GM12878 (cell line): Measurements from ENCODE around the gene FBXW7. TPM values are rescaled to one million over a fixed set of nuclear protein-coding genes. Genes with fewer than 3 reads are reported as not detected.
A peak's percentile ranks its signal among the peaks of the same experiment; 100 is the strongest.

Experiments
- ATAC-seq: fragments of 200-7000 bp; cut with Tn5 transposase; 3 replicates; pipeline ENCODE4 v1.9.1; 2020; ENCODE audit warnings: mild to moderate bottlenecking, moderate library complexity
- BruUV-seq: library from RNA; stranded (reverse); fragments of 400-500 nt; replicated peaks from 2 replicates; lab custom pipeline; 2021; lab: Mats Ljungman, UMichigan
- CTCF ChIA-PET: fragments of 300-600 bp; sonication (Branson Sonifier 250); formaldehyde crosslinking; extraction: SDS; loops from one replicate; lab custom pipeline; 2021; ENCODE audit warnings: inconsistent platforms; lab: Yijun Ruan, JAX
- POLR2A ChIA-PET: fragments of 350-600 bp; formaldehyde crosslinking; extraction: SDS; loops from one replicate; lab custom pipeline; 2021; ENCODE audit warnings: inconsistent platforms; lab: Charles Lee
- RAD21 ChIA-PET: fragments of 300-600 bp; sonication (Branson Sonifier 250); formaldehyde crosslinking; loops from one replicate; lab custom pipeline; 2023; ENCODE audit warnings: antibody characterized with exemption; ENCODE audit not compliant: unreplicated experiment; lab: Charles Lee
- SMC1A ChIA-PET: fragments of 300-600 bp; sonication (Branson Sonifier 250); formaldehyde crosslinking; loops from one replicate; lab custom pipeline; 2023; ENCODE audit not compliant: unreplicated experiment, uncharacterized antibody; lab: Charles Lee
- DNase-seq: peaks from one replicate; pipeline ENCODE4 v3.0.0-alpha.2; 2011; ENCODE audit warnings: low read depth, low spot score
- FAIRE-seq: peaks from 3 replicates; lab custom pipeline; 2011; peaks lifted over from hg19 to GRCh38; lab: Jason Lieb, UNC
- H2AFZ ChIP-seq: 2 replicates; pipeline ENCODE4 v1.6.0; 2011; ENCODE audit warnings: low read depth, low read length, control low read depth; ENCODE audit not compliant: control insufficient read depth
- H3K27ac ChIP-seq: 2 replicates; pipeline ENCODE4 v1.5.1; 2011; ENCODE audit warnings: control low read depth; ENCODE audit not compliant: control insufficient read depth, insufficient read depth
- H3K27me3 ChIP-seq, 2 experiments: replicated peaks in 1 of 2; 2 replicates each; pipeline versions ENCODE4 v1.6.0 to v1.6.1; 2011; ENCODE audit warnings: low read length in 1 of 2; ENCODE audit not compliant: control insufficient read depth in 2 of 2, insufficient read depth in 2 of 2
- H3K36me3 ChIP-seq, 2 experiments: 2 replicates each; pipeline ENCODE4 v1.5.1; 2011; ENCODE audit warnings: low read length in 1 of 2; ENCODE audit not compliant: control insufficient read depth in 2 of 2, insufficient read depth in 2 of 2
- H3K4me1 ChIP-seq: 2 replicates; pipeline ENCODE4 v1.6.1; 2011; ENCODE audit warnings: mild to moderate bottlenecking, low read length, moderate library complexity, mixed read lengths; ENCODE audit not compliant: control insufficient read depth, insufficient read depth
- H3K4me2 ChIP-seq: 2 replicates; pipeline ENCODE4 v1.6.0; 2011; ENCODE audit warnings: control low read depth; ENCODE audit not compliant: control insufficient read depth, insufficient read depth
- H3K4me3 ChIP-seq: fragments of 200-600 bp; sonication (generic); 2 replicates; pipeline ENCODE4 v1.5.1; 2016
- H3K79me2 ChIP-seq: 2 replicates; pipeline ENCODE4 v1.6.0; 2011; ENCODE audit warnings: low read length; ENCODE audit not compliant: control insufficient read depth, insufficient read depth
- H3K9ac ChIP-seq: 2 replicates; pipeline ENCODE4 v1.8.0; 2011; ENCODE audit warnings: low read length, control low read depth, mixed read lengths; ENCODE audit not compliant: control insufficient read depth, insufficient read depth
- H3K9me3 ChIP-seq: replicated peaks from 3 replicates; pipeline ENCODE4 v1.5.1; 2011; ENCODE audit warnings: mild to moderate bottlenecking, low read length; ENCODE audit not compliant: control insufficient read depth, insufficient read depth
- H4K20me1 ChIP-seq: 2 replicates; pipeline ENCODE4 v1.6.0; 2011; ENCODE audit not compliant: control insufficient read depth, insufficient read depth
- DPF2 ChIP-seq: fragments of 450-650 bp; IDR thresholded peaks from 2 replicates; pipeline ENCODE4 v1.6.1; 2017; ENCODE audit warnings: mild to moderate bottlenecking
- EED ChIP-seq: sonication (generic); IDR thresholded peaks from 2 replicates; pipeline ENCODE4 v1.6.1; 2016; ENCODE audit warnings: antibody characterized with exemption, low read depth
- EP300 ChIP-seq, 2 experiments: fragments of 150-350 bp in 1 of 2; IDR thresholded peaks; 2 replicates each; pipeline ENCODE4 v1.6.1; 2011 to 2012; ENCODE audit warnings: low read depth in 2 of 2, low read length in 2 of 2, borderline replicate concordance in 1 of 2, improper control_type of control experiment in 1 of 2, inconsistent platforms in 1 of 2; ENCODE audit not compliant: control insufficient read depth in 1 of 2
- ESRRA ChIP-seq: IDR thresholded peaks from 2 replicates; pipeline ENCODE4 v1.6.1; 2012; ENCODE audit warnings: mild to moderate bottlenecking, low read length, improper control_type of control experiment
- GATAD2B ChIP-seq: fragments of 450-650 bp; conservative IDR thresholded peaks from 2 replicates; pipeline ENCODE4 v1.6.1; 2017; ENCODE audit warnings: low read depth, mild to moderate bottlenecking, moderate library complexity
- HDGF ChIP-seq: fragments of 450-650 bp; IDR thresholded peaks from 2 replicates; pipeline ENCODE4 v1.6.1; 2016; ENCODE audit warnings: antibody characterized with exemption
- NFXL1 ChIP-seq: fragments of 450-650 bp; IDR thresholded peaks from 2 replicates; pipeline ENCODE4 v1.6.1; 2017; ENCODE audit warnings: antibody characterized with exemption, mild to moderate bottlenecking, borderline replicate concordance
- RBBP5 ChIP-seq: fragments of 200-600 bp; sonication (generic); conservative IDR thresholded peaks from 2 replicates; pipeline ENCODE4 v1.6.1; 2016
- ZNF24 ChIP-seq: fragments of 450-650 bp; IDR thresholded peaks from 2 replicates; pipeline ENCODE4 v1.6.1; 2017; ENCODE audit warnings: antibody characterized with exemption, mild to moderate bottlenecking
- ZNF274 ChIP-seq: IDR thresholded peaks from one replicate; pipeline ENCODE4 v1.8.0; 2011; ENCODE audit not compliant: insufficient read length, insufficient read depth
- WGBS: methylation state at CpG from one replicate; pipeline ENCODE4 v1.1.6; 2016; ENCODE audit warnings: low lambda C conversion rate; ENCODE audit not compliant: insufficient replicate concordance, insufficient coverage; ENCODE audit errors: missing lambda C conversion rate; 5-methylcytosine and 5-hydroxymethylcytosine counted together
- in situ Hi-C: fragments of 300-500 bp; cut with MboI; formaldehyde crosslinking; loops from 9 replicates; pipeline ENCODE4 v1.14.3; 2018; ENCODE audit warnings: mixed read lengths
- intact Hi-C: fragments of 100-400 bp; cut with micrococcal nuclease; formaldehyde crosslinking; loops from one replicate; pipeline ENCODE4 v1.14.2; 2022; ENCODE audit not compliant: unreplicated experiment
- polyA plus RNA-seq, 11 experiments: library from polyadenylated mRNA; depleted of rRNA in 4 of 11; unstranded in 6 of 11; stranded (reverse) in 5 of 11; fragments of >200 nt; fragmentation: Nextera tagmentation in 4 of 11; fragmentation: Illumina TruSeq in 1 of 11; extraction: Ambion mirVana in 4 of 11; extraction: Trizol in 1 of 11; gene quantifications; 1 replicate in 1 of 11; 2 replicates in 10 of 11; pipeline versions ENCODE4 v1.2.1 to v1.2.3, GENCODE V29; 2011 to 2016; ENCODE audit warnings: inconsistent platforms in 2 of 11, missing spikeins in 2 of 11, low read depth in 1 of 11
- total RNA-seq, 4 experiments: library from RNA; depleted of rRNA in 3 of 4; stranded (reverse); fragments of >200 nt in 3 of 4; fragmentation: Illumina TruSeq in 1 of 4; extraction: Trizol in 1 of 4; gene quantifications; 2 replicates each; pipeline versions ENCODE4 v1.2.1 to v1.2.3, GENCODE V29; 2013 to 2021
- TF ChIP-seq, protein P1 (sequence below): fragments of 450-650 bp; formaldehyde crosslinking; IDR thresholded peaks from 2 replicates; pipeline ENCODE4 v1.4.0; 2022; ENCODE audit warnings: mild to moderate bottlenecking, moderate library complexity

The FBXW7 gene
- total and polyA plus RNA-seq, 10 of the 15 experiments (the other 5 are each of a cell fraction or from before 2014, with no cell fraction given) = 35.8 to 118 (median 47.2) TPM

DNA sequence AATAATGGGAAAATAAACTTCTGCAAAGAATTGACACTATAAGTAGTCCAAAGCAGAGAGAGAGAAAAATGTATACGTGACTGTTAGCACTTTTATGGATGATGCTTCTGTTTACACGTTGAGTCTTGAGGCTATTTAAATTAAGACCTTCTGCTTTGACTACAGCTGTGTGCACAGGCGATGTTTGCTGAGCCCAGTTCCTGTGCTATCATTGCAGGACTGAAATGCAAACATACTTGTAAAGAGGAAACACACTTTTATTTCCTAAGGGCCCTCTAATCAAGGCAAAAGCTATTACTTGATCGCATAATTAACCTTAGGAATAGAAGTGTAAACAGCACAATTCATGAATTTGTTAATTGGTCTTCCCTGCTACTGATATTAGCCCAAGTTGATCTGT lies 226.9 kb downstream of the FBXW7 start:
- Histone ChIP-seq H4K20me1 (no peaks in the 10 kb centered on the region), H3K36me3 (no peaks in the 10 kb centered on the region), H3K9ac (no peak overlapping the region), H2AFZ (no peak overlapping the region), H3K9me3 (no peaks in the 10 kb centered on the region), H3K4me2 (no peak overlapping the region), H3K4me3 (no peak overlapping the region), H3K27me3 (no peaks in the 10 kb centered on the region), H3K79me2 (no peaks in the 10 kb centered on the region), H3K4me1 (no peaks in the 10 kb centered on the region), H3K27ac (no peak overlapping the region)
- in situ Hi-C loops (no loop called here), intact Hi-C loops (loop anchor here (10.0 kb wide), 1 partner anchor 244 kb away; no protein-coding TSS in a partner anchor)
- BruUV-seq = no TSS peak
- TF ChIP-seq ZNF24 (peak; percentile 94), NFXL1 (no peak)
- ChIA-PET CTCF (no interaction called here), SMC1A (interaction anchor here (1.0 to 1.7 kb wide), 3 partner anchors 31 to 70 kb away, joined by 3 to 4 read pairs (median 3); no protein-coding TSS in a partner anchor), POLR2A (interaction anchor here (0.6 kb wide), 1 partner anchor 1036 kb away, joined by 4 read pairs; the partner anchor contains the start of gene MND1), RAD21 (no interaction called here)
- WGBS = 23% methylated on average over 4 of the region's 4 CpGs
- ATAC-seq (no peak), FAIRE-seq (no peak), DNase-seq (no peak)

DNA sequence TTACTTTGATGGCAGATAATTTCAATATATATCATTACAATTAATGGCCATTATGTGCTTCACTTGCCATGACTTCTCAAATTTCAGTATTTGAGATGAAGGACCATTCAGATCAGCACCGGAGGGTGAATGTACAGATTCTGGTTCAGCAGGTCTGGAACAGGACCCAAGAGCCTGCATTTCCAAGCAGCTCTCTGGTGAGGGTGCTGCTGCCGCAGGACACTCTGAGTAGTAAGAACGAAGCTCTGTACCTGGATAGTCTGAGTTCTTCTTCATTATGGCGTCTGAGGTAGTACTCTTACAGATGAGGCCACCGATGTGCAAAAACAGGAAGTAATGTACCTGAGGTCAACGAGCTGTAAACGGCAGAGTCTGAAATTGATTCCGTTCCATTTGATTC lies 228.2 kb downstream of the FBXW7 start:
- 57% methylated on average over 8 of the region's 8 CpGs for WGBS
- ChIA-PET POLR2A (no interaction called here), SMC1A (interaction anchor here (0.8 to 5.5 kb wide), 12 partner anchors 8 to 233 kb away, joined by 3 to 43 read pairs (median 4); no protein-coding TSS in a partner anchor), RAD21 (interaction anchor here (1.0 kb wide), 1 partner anchor 46 kb away, joined by 3 read pairs; no protein-coding TSS in a partner anchor), CTCF (no interaction called here)
- ATAC-seq (no peak), FAIRE-seq (no peak), DNase-seq (no peak)
- Histone ChIP-seq H3K36me3 (no peaks in the 10 kb centered on the region), H3K4me3 (no peak overlapping the region), H3K9ac (no peak overlapping the region), H3K4me2 (no peak overlapping the region), H4K20me1 (no peaks in the 10 kb centered on the region), H2AFZ (no peak overlapping the region; the same call in 1 of the 2 replicates), H3K27me3 (no peaks in the 10 kb centered on the region), H3K79me2 (no peaks in the 10 kb centered on the region), H3K27ac (no peak overlapping the region), H3K9me3 (no peaks in the 10 kb centered on the region), H3K4me1 (no peaks in the 10 kb centered on the region)
- BruUV-seq = no TSS peak
- in situ Hi-C loops (no loop called here), intact Hi-C loops (loop anchor here (10.0 kb wide), 1 partner anchor 243 kb away; no protein-coding TSS in a partner anchor)
- TF ChIP-seq ZNF274 (no peak), GATAD2B (no peak), DPF2 (no peak), EED (no peak), ESRRA (no peak), EP300 (IDR thresholded peaks at IDR 0.05; ENCODE audit: borderline replicate concordance in 1 of 2, control insufficient read depth in 1 of 2, low read depth in 2 of 2, low read length in 2 of 2) (no peak), RBBP5 (no peak), HDGF (no peak)
- TF ChIP-seq, protein P1, sequence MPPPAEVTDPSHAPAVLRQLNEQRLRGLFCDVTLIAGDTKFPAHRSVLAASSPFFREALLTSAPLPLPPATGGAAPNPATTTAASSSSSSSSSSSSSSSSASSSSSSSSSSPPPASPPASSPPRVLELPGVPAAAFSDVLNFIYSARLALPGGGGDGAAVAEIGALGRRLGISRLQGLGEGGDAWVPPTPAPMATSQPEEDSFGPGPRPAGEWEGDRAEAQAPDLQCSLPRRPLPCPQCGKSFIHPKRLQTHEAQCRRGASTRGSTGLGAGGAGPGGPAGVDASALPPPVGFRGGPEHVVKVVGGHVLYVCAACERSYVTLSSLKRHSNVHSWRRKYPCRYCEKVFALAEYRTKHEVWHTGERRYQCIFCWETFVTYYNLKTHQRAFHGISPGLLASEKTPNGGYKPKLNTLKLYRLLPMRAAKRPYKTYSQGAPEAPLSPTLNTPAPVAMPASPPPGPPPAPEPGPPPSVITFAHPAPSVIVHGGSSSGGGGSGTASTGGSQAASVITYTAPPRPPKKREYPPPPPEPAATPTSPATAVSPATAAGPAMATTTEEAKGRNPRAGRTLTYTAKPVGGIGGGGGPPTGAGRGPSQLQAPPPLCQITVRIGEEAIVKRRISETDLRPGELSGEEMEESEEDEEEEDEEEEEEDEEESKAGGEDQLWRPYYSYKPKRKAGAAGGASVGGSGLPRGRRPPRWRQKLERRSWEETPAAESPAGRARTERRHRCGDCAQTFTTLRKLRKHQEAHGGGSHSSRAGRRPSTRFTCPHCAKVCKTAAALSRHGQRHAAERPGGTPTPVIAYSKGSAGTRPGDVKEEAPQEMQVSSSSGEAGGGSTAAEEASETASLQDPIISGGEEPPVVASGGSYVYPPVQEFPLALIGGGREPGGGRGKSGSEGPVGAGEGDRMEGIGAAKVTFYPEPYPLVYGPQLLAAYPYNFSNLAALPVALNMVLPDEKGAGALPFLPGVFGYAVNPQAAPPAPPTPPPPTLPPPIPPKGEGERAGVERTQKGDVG (CRISPR knock-in tag) = no peak
